Astrocyte of the spinal cord (primary cell): ENCODE data around the gene GARNL3.

Experiments
- DNase-seq: peaks from one replicate; pipeline ENCODE4 v3.0.0; 2011; ENCODE audit warnings: low read depth, low spot score
- H3K4me3 ChIP-seq: 2 replicates; pipeline ENCODE4 v1.5.1; 2011; ENCODE audit warnings: low read depth, mild to moderate bottlenecking, low read length, moderate library complexity
- CTCF ChIP-seq: IDR thresholded peaks from 2 replicates; pipeline ENCODE4 v1.5.1; 2012; ENCODE audit warnings: low read depth, mild to moderate bottlenecking, low read length, inconsistent platforms
- in situ Hi-C: cut with HindIII; loops from 2 replicates; pipeline ENCODE4 v1.10.0; 2017; ENCODE audit warnings: low sequenced_read_pairs

Gene GARNL3

GRCh38 chr9:127264462-127265219 is at the start of gene GARNL3:
Gene GARNL3, plus strand, starts transcription at chr9:127264774. Its CDS starts 104 bp downstream, at chr9:127264878.
- no peak for DNase-seq
- TF ChIP-seq CTCF = no peak
- no peak within 1 kb of the TSS for H3K4me3 ChIP-seq
- in situ Hi-C loops = no loop called here

- TF ChIP-seq CTCF = no peak
- no peak for DNase-seq
- in situ Hi-C loops = no loop called here
- no peak overlapping the region for H3K4me3 ChIP-seq
These were observed 49.0 kb upstream of the GARNL3 start for GRCh38 chr9:127215268-127216209.

GRCh38 chr9:127216210-127216887 is 48.2 kb upstream of the GARNL3 start:
- DNase-seq = no peak
- H3K4me3 ChIP-seq = no peak overlapping the region
- in situ Hi-C loops = no loop called here
- TF ChIP-seq CTCF = no peak

- no peak for DNase-seq
- in situ Hi-C loops = no loop called here
- H3K4me3 ChIP-seq = no peak overlapping the region
- TF ChIP-seq CTCF = no peak
These were observed 47.7 kb upstream of the GARNL3 start for GRCh38 chr9:127216888-127217217.

GRCh38 chr9:127218818-127219217 is 45.8 kb upstream of the GARNL3 start:
- no peak for TF ChIP-seq CTCF
- DNase-seq = no peak
- no peak overlapping the region for H3K4me3 ChIP-seq
- in situ Hi-C loops = no loop called here

GRCh38 chr9:127219520-127219919 is 45.1 kb upstream of the GARNL3 start:
- TF ChIP-seq CTCF = no peak
- H3K4me3 ChIP-seq = no peak overlapping the region
- no peak for DNase-seq
- in situ Hi-C loops = no loop called here
